Measurements from ENCODE around the gene SHISA2.

The SHISA2 gene

GRCh38 chr13:26017196-26017921 lies 34.5 kb downstream of the SHISA2 start:
- no peak for FAIRE-seq

GRCh38 chr13:26016189-26016588 lies 35.6 kb downstream of the SHISA2 start:
- no peak for FAIRE-seq

GRCh38 chr13:26015271-26016125 lies 36.3 kb downstream of the SHISA2 start:
- peak; percentile 93 for FAIRE-seq

GRCh38 chr13:26012995-26013394 lies 38.8 kb downstream of the SHISA2 start:
- no peak for FAIRE-seq

GRCh38 chr13:26011996-26012821 lies 39.6 kb downstream of the SHISA2 start:
- FAIRE-seq, result no peak

GRCh38 chr13:26011208-26011573 lies 40.6 kb downstream of the SHISA2 start:
- no peak for FAIRE-seq

- no peak for FAIRE-seq
Measured at GRCh38 chr13:26010487-26011207, 41.2 kb downstream of the SHISA2 start.

- FAIRE-seq, result no peak
Measured at GRCh38 chr13:26007261-26008125, 44.3 kb downstream of the SHISA2 start.
